K562 (cell line): ENCODE measurements around the gene LECT2. TPM values are rescaled to one million over a fixed set of nuclear protein-coding genes. Genes with fewer than 3 reads are reported as not detected.

Source experiments
- ATAC-seq: fragments of 200-7000 bp; cut with Tn5 transposase; 3 replicates; pipeline ENCODE4 v1.9.1; 2020; ENCODE audit warnings: moderate library complexity
- BruUV-seq: library from RNA; stranded (reverse); fragments of 400-500 nt; replicated peaks from 2 replicates; lab custom pipeline; 2021; lab: Mats Ljungman, UMichigan
- CTCF ChIA-PET: fragments of 300-600 bp; formaldehyde crosslinking; extraction: SDS; loops from one replicate; lab custom pipeline; 2021; ENCODE audit warnings: low intra/inter-chr PET ratio; lab: Yijun Ruan, JAX
- POLR2A ChIA-PET: fragments of 300-600, 350-650 bp; sonication (Branson Sonifier 250); formaldehyde crosslinking; extraction: SDS; loops from one replicate; lab custom pipeline; 2021; ENCODE audit warnings: antibody characterized with exemption, inconsistent platforms; lab: Yijun Ruan, JAX
- DNase-seq, 4 experiments: peaks; one replicate each; pipeline versions ENCODE4 v3.0.0 to v3.0.0-alpha.2; 2011 to 2018; ENCODE audit warnings: low spot score in 3 of 4, mixed read lengths in 3 of 4; ENCODE audit errors: extremely low read depth in 1 of 4
- FAIRE-seq: peaks from 2 replicates; lab custom pipeline; 2011; peaks lifted over from hg19 to GRCh38; lab: Jason Lieb, UNC
- H2AFZ ChIP-seq: 2 replicates; pipeline ENCODE4 v1.6.0; 2011; ENCODE audit warnings: low read depth, low read length, control low read depth, inconsistent platforms
- H3K27ac ChIP-seq: fragments of 200-600 bp; 3 replicates; pipeline ENCODE4 v1.8.0; 2011; ENCODE audit warnings: low read depth, mild to moderate bottlenecking, control low read depth, inconsistent platforms, low read length, moderate library complexity, mixed read lengths; ENCODE audit errors: extremely low read depth
- H3K27me3 ChIP-seq, 2 experiments: fragments of 300-600 bp in 1 of 2; 2 replicates in 1 of 2; 3 replicates in 1 of 2; pipeline versions ENCODE4 v1.6.0 to v1.8.0; 2011; ENCODE audit warnings: inconsistent platforms in 2 of 2, low read length in 2 of 2, mild to moderate bottlenecking in 1 of 2, mixed read lengths in 1 of 2, moderate library complexity in 1 of 2; ENCODE audit not compliant: control insufficient read depth in 2 of 2, insufficient read depth in 2 of 2
- H3K36me3 ChIP-seq: fragments of 300-600 bp; 3 replicates; pipeline ENCODE4 v1.8.0; 2011; ENCODE audit warnings: mild to moderate bottlenecking, low read length, inconsistent platforms; ENCODE audit not compliant: control insufficient read depth, insufficient read depth
- H3K4me1 ChIP-seq, 2 experiments: fragments of 200-600 bp in 1 of 2; replicated peaks in 1 of 2; 2 replicates in 1 of 2; 3 replicates in 1 of 2; pipeline versions ENCODE4 v1.5.1 to v1.8.0; 2011; ENCODE audit warnings: inconsistent platforms in 2 of 2, low read length in 2 of 2, mild to moderate bottlenecking in 1 of 2, mixed read lengths in 1 of 2, moderate library complexity in 1 of 2; ENCODE audit not compliant: control insufficient read depth in 2 of 2, insufficient read depth in 2 of 2
- H3K4me2 ChIP-seq: 2 replicates; pipeline ENCODE4 v1.6.1; 2011; ENCODE audit warnings: low read length, control low read depth, inconsistent platforms, mixed read lengths; ENCODE audit not compliant: insufficient read depth
- H3K4me3 ChIP-seq: fragments of 200-600 bp; sonication (generic), shearing (Covaris generic); 2 replicates; pipeline ENCODE4 v1.5.1; 2016; ENCODE audit warnings: control low read depth, inconsistent platforms
- H3K79me2 ChIP-seq: fragments of 200-600 bp; 3 replicates; pipeline ENCODE4 v1.8.0; 2011; ENCODE audit warnings: low read length, inconsistent platforms; ENCODE audit not compliant: control insufficient read depth, insufficient read depth
- H3K9ac ChIP-seq, 2 experiments: 2 replicates each; pipeline versions ENCODE4 v1.6.0 to v1.6.1; 2011; ENCODE audit warnings: low read depth in 2 of 2, low read length in 2 of 2, control low read depth in 1 of 2, inconsistent platforms in 1 of 2, mild to moderate bottlenecking in 1 of 2, mixed read lengths in 1 of 2; ENCODE audit not compliant: insufficient read depth in 1 of 2
- H3K9me1 ChIP-seq: one replicate; pipeline ENCODE4 v1.6.0; 2011; ENCODE audit warnings: inconsistent platforms, mild to moderate bottlenecking, low read length, moderate library complexity; ENCODE audit not compliant: control insufficient read depth, insufficient read depth
- H3K9me3 ChIP-seq: replicated peaks from 2 replicates; pipeline ENCODE4 v1.5.1; 2011; ENCODE audit warnings: low read depth, low read length, inconsistent platforms; ENCODE audit not compliant: control insufficient read depth, insufficient read depth
- H4K20me1 ChIP-seq: replicated peaks from 2 replicates; pipeline ENCODE4 v1.6.1; 2011; ENCODE audit warnings: low read length, inconsistent platforms, mixed read lengths; ENCODE audit not compliant: control insufficient read depth, insufficient read depth
- ATF1 ChIP-seq, 2 experiments: fragments of 450-650 bp in 1 of 2; IDR thresholded peaks; 2 replicates each; pipeline ENCODE4 v1.6.1; 2016; ENCODE audit warnings: missing compliant biosample characterization in 1 of 2, missing genetic modification characterization in 1 of 2
- HOXB6 ChIP-seq: fragments of 250-450 bp; sonication (Bioruptor Pico); IDR thresholded peaks from 2 replicates; pipeline ENCODE4 v1.5.1; 2022; ENCODE audit warnings: mild to moderate bottlenecking, borderline replicate concordance
- MCM7 ChIP-seq, 2 experiments: fragments of 450-650 bp; IDR thresholded peaks; 2 replicates each; pipeline ENCODE4 v1.6.1; 2016 to 2018
- NONO ChIP-seq, 2 experiments: fragments of 200-400 bp in 1 of 2; fragments of 450-650 bp in 1 of 2; formaldehyde crosslinking in 1 of 2; IDR thresholded peaks; 2 replicates each; pipeline ENCODE4 v1.6.1; 2017; ENCODE audit warnings: low read depth in 2 of 2, mild to moderate bottlenecking in 2 of 2, moderate library complexity in 2 of 2, low read length in 1 of 2
- POLR2A ChIP-seq: fragments of 450-650 bp; conservative IDR thresholded peaks from 2 replicates; pipeline ENCODE4 v1.6.1; 2016
- SMAD1 ChIP-seq: fragments of 150-350 bp; IDR thresholded peaks from 2 replicates; pipeline ENCODE4 v1.6.1; 2014; ENCODE audit warnings: low read length, low read depth; ENCODE audit not compliant: partially characterized antibody
- SRSF9 ChIP-seq: fragments of 200-400 bp; formaldehyde crosslinking; IDR thresholded peaks from 2 replicates; pipeline ENCODE4 v1.6.1; 2017; ENCODE audit warnings: low read depth, low read length, borderline replicate concordance
- TEAD2 ChIP-seq: fragments of 450-650 bp; IDR thresholded peaks from 2 replicates; pipeline ENCODE4 v1.6.1; 2016; ENCODE audit warnings: missing genetic modification characterization, control low read depth, missing compliant biosample characterization
- YY1 ChIP-seq, 3 experiments: IDR thresholded peaks; 2 replicates each; pipeline ENCODE4 v1.6.1; 2011; ENCODE audit warnings: low read length in 2 of 3, mild to moderate bottlenecking in 2 of 3, moderate library complexity in 2 of 3, borderline replicate concordance in 1 of 3, control low read depth in 1 of 3, low read depth in 1 of 3; ENCODE audit not compliant: insufficient read depth in 3 of 3, insufficient replicate concordance in 2 of 3, control insufficient read depth in 1 of 3, insufficient read length in 1 of 3; ENCODE audit errors: extremely low read depth in 1 of 3
- ZBTB17 ChIP-seq: fragments of 450-650 bp; formaldehyde crosslinking; IDR thresholded peaks from 2 replicates; pipeline ENCODE4 v1.4.0; 2020; ENCODE audit warnings: mild to moderate bottlenecking
- ZNF143 ChIP-seq: sonication (generic); formaldehyde crosslinking; IDR thresholded peaks from 2 replicates; pipeline ENCODE4 v1.9.0; 2022; ENCODE audit warnings: mild to moderate bottlenecking, missing genetic modification reagents
- ZNF311 ChIP-seq: fragments of 250-450 bp; sonication (Bioruptor Pico); IDR thresholded peaks from 2 replicates; pipeline ENCODE4 v1.4.0; 2020; ENCODE audit warnings: mild to moderate bottlenecking, moderate library complexity
- ZNF408 ChIP-seq: fragments of 250-450 bp; sonication (Bioruptor Pico); IDR thresholded peaks from 2 replicates; pipeline ENCODE4 v1.4.0; 2020; ENCODE audit warnings: low read depth, mild to moderate bottlenecking, moderate library complexity
- ZNF586 ChIP-seq: fragments of 450-650 bp; formaldehyde crosslinking; conservative IDR thresholded peaks from 2 replicates; pipeline ENCODE4 v1.4.0; 2020; ENCODE audit warnings: mild to moderate bottlenecking, moderate library complexity
- ZNF778 ChIP-seq: fragments of 450-650 bp; formaldehyde crosslinking; IDR thresholded peaks from 2 replicates; pipeline ENCODE4 v1.4.0; 2020; ENCODE audit warnings: mild to moderate bottlenecking, moderate library complexity
- WGBS: fragments of 100-300 bp; shearing (Covaris generic); methylation state at CpG from one replicate; pipeline ENCODE4 v1.1.6; 2016; ENCODE audit warnings: low coverage, mixed read lengths; ENCODE audit not compliant: insufficient coverage; ENCODE audit errors: missing lambda C conversion rate; 5-methylcytosine and 5-hydroxymethylcytosine counted together
- in situ Hi-C: fragments of 300-500 bp; cut with MboI; formaldehyde crosslinking; loops from 4 replicates; pipeline ENCODE4 v1.15.0; 2018; ENCODE audit warnings: inconsistent platforms, mixed read lengths
- intact Hi-C: fragments of 100-400 bp; cut with micrococcal nuclease; formaldehyde crosslinking; loops from 2 replicates; pipeline ENCODE4 v1.14.2; 2022
- polyA plus RNA-seq, 8 experiments: library from polyadenylated mRNA; depleted of rRNA in 4 of 8; stranded (reverse) in 5 of 8; unstranded in 3 of 8; fragments of >200 nt; fragmentation: Nextera tagmentation in 2 of 8; fragmentation: Illumina TruSeq in 1 of 8; extraction: Ambion mirVana in 2 of 8; extraction: Trizol in 1 of 8; gene quantifications; 2 replicates each; pipeline versions ENCODE4 v1.2.1 to v1.2.3, GENCODE V29; 2011 to 2014; ENCODE audit warnings: inconsistent platforms in 1 of 8, missing spikeins in 1 of 8
- total RNA-seq, 7 experiments: library from RNA; depleted of rRNA in 6 of 7; stranded (reverse); fragments of >200 nt in 6 of 7; fragmentation: Illumina TruSeq in 2 of 7; extraction: Trizol in 2 of 7; gene quantifications; 2 replicates each; pipeline versions ENCODE4 v1.2.1 to v1.2.3, GENCODE V29; 2011 to 2021; ENCODE audit warnings: low replicate concordance in 1 of 7
- TF ChIP-seq, protein P1 (sequence below): fragments of 450-650 bp; IDR thresholded peaks from 2 replicates; pipeline ENCODE4 v1.6.1; 2018; ENCODE audit warnings: mild to moderate bottlenecking, low read depth; ENCODE audit not compliant: partially characterized antibody

Gene LECT2
- total and polyA plus RNA-seq, 9 of the 15 experiments (the other 6 are each of a cell fraction or from before 2014, with no cell fraction given), result not detected

DNA sequence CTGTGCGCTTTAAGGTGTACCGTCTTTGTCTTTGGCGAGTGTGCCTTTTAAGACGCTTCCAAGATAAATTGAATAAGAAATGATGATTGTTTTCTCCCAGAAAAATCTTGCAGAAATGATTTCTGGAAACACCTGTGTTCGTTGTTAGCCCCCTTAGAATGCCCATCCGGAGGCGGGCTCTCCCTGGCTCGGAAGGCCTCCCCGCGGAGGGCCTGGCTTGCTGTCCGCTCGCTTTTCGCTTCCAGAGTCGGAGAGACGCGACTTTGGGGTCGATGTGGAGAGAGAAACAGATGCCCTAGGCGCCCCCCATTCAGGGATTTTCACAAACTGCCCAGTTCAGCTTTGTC is 23.9 kb downstream of the LECT2 start:
- ATAC-seq (no peak), DNase-seq (no peak), FAIRE-seq (no peak)
- H3K27ac ChIP-seq, result no peak overlapping the region
- H3K4me3 ChIP-seq, result no peak overlapping the region
- H3K9ac ChIP-seq, result no peak overlapping the region
- H4K20me1 ChIP-seq, result no peaks in the 10 kb centered on the region
- H3K4me1 ChIP-seq, result peaks cover 0 to 6% of the 10 kb centered on the region in 2 experiments; a peak in 1 of 5 replicates
- H3K79me2 ChIP-seq, result no peaks in the 10 kb centered on the region
- peaks cover 8 to 15% of the 10 kb centered on the region in 2 experiments; a peak in 3 of 5 replicates for H3K27me3 ChIP-seq
- intact Hi-C loops (no loop called here), in situ Hi-C loops (no loop called here)
- 8% methylated on average over 18 of the region's 18 CpGs for WGBS
- BruUV-seq, result no TSS peak
- TF ChIP-seq ZNF311 (CRISPR knock-in tag) (no peak), POLR2A (no peak), ATF1 (CRISPR knock-in tag; IDR thresholded peaks at IDR 0.05) (no peak), ATF1 (tag; IDR thresholded peaks at IDR 0.05) (no peak), HOXB6 (no peak), ZBTB17 (CRISPR knock-in tag) (no peak), ZNF586 (CRISPR knock-in tag) (no peak), SRSF9 (no peak), ZNF143 (no peak), YY1 (IDR thresholded peaks at IDR 0.05; ENCODE audit: borderline replicate concordance in 1 of 3, control insufficient read depth in 1 of 3, extremely low read depth in 1 of 3, insufficient read depth in 3 of 3, insufficient read length in 1 of 3, insufficient replicate concordance in 2 of 3, low read depth in 1 of 3, low read length in 2 of 3) (no peak), MCM7 (IDR thresholded peaks at IDR 0.05) (no peak), ZNF408 (CRISPR knock-in tag) (no peak), ZNF778 (no peak), NONO (IDR thresholded peaks at IDR 0.05; ENCODE audit: low read depth in 2 of 2, low read length in 1 of 2) (no peak), TEAD2 (no peak), SMAD1 (no peak)
- TF ChIP-seq, protein P1, sequence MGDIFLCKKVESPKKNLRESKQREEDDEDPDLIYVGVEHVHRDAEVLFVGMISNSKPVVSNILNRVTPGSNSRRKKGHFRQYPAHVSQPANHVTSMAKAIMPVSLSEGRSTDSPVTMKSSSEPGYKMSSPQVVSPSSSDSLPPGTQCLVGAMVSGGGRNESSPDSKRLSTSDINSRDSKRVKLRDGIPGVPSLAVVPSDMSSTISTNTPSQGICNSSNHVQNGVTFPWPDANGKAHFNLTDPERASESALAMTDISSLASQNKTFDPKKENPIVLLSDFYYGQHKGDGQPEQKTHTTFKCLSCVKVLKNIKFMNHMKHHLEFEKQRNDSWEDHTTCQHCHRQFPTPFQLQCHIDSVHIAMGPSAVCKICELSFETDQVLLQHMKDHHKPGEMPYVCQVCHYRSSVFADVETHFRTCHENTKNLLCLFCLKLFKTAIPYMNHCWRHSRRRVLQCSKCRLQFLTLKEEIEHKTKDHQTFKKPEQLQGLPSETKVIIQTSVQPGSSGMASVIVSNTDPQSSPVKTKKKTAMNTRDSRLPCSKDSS, result no peak
- no peaks in the 10 kb centered on the region for H3K36me3 ChIP-seq
- H3K9me3 ChIP-seq, result no peaks in the 10 kb centered on the region
- H3K4me2 ChIP-seq, result no peak overlapping the region
- ChIA-PET CTCF (no interaction called here), POLR2A (no interaction called here)
- H3K9me1 ChIP-seq, result no peaks in the 10 kb centered on the region
- no peak overlapping the region for H2AFZ ChIP-seq
